Measurements from ENCODE around the gene HECTD2.
"Not testable (repeated sequence)": the region's sequence is repeated elsewhere in the genome, so short reads cannot be mapped to it uniquely, and the experiment has no call there.

Gene HECTD2

GRCh38 chr10:91412354-91413087 lies 2.4 kb downstream of the HECTD2 start:
- DNase-seq (ENCODE audit: low spot score), result no peak

DNA sequence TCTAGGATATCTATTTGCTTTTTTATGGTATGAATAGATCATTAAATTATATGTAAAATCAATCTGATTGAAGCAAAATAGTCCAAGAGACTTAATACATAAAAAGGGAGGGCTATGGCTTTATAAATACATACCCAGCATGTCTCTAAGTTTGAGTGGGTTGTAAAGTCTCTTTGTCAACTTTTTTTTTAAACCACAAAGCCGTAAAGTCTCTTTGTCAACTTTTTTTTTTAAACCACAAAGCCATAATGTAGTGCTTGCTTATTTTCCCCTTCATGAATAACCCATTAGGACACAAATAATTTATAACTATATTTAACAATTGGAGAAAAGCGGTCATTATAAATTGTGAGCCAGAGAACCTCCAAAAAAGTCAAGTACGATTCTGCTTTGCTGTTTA lies 5.7 kb downstream of the HECTD2 start:
- DNase-seq (ENCODE audit: low spot score), result no peak

DNA sequence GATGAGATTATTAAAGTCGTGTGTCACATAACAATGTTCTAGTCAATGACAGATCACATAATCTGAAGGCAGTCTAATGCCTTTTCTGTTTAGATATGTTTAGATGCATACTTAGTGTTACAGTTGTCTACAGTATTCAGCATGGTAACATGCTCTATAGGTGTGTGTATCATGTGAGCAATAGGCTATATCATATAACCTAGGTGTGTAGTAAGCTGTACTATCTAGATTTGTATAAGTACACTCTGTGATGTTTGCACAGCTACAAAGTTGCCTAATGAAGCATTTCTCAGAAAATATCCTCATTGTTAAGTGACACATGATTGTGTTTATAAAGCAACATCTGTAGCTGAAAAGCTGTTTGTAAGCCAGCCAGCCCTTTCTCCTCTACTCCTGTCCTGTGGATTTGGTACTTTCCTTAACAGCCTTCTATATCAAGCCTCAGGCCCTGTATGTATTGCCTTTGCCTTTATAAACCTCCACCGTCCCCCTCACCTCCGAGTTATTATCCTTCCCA lies 6.3 kb downstream of the HECTD2 start:
- no peak for DNase-seq (ENCODE audit: low spot score)

DNA sequence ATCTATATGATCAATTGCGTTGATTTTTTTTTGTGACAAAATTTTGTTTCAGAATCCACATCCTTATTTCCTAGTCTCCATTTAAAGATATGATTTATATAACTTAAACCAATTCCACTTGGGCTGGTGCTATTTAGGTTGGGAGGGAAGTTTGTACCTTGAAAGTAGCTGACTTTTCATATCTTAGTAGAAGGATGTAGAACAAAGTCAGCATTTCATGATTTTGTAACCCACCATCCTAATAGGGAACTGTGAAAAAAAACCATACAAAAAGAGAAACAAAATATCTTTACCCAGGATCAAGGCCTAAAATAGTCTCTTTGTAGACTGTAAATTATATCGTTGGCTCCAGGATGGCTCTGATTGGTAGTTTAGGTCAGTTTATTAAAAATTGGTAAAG lies 8.3 kb downstream of the HECTD2 start:
- DNase-seq (ENCODE audit: low spot score), result no peak

GRCh38 chr10:91420868-91421267 lies 10.7 kb downstream of the HECTD2 start:
- DNase-seq (ENCODE audit: low spot score), result no peak

- no peak for DNase-seq (ENCODE audit: low spot score)
Observed at GRCh38 chr10:91422915-91423314, 12.8 kb downstream of the HECTD2 start.

GRCh38 chr10:91424016-91424415 lies 13.9 kb downstream of the HECTD2 start:
- DNase-seq (ENCODE audit: low spot score), result no peak

DNA sequence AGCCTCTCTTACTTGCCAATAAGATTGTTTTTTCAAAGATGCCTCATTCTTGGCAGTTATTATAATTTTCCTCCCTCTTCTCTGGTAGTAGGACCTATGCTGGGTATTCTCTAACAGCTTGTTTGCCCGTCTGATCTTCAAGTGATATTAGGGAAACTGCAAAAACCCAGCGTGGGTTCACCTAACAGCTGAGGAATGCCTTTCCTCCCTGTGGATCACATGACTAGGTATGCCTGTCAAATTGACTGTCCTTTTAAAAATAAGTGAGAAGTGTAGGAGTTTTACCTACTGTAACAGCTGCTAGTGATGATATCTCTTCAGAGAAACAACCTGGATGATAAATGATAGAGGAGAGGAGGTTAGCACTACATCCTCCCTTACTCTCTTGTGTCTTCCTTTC lies 22.0 kb downstream of the HECTD2 start:
- DNase-seq (ENCODE audit: low spot score), result no peak

DNA sequence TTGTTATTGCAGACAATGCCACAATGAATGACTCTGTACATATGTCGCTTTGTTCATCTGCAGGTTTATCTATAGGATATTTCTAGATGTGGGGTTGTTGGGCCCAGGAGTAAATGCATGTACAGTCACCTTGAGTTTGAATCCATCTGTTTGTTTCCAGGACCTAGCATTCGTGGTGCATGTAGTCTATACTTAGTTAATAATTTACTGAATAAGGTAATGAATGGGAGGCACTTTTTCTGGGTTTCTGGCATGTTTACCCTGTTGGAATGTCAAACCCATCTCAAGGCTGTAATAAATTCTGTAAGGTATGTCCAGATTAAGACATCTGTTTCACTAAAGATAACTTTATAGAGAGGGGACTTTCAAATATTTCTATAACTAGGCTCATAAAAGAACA lies 23.5 kb downstream of the HECTD2 start:
- DNase-seq (ENCODE audit: low spot score), result no peak

GRCh38 chr10:91434041-91434440 lies 23.9 kb downstream of the HECTD2 start:
- DNase-seq (ENCODE audit: low spot score), result no peak

GRCh38 chr10:91435241-91435640 lies 25.1 kb downstream of the HECTD2 start:
- DNase-seq (ENCODE audit: low spot score), result no peak

DNA sequence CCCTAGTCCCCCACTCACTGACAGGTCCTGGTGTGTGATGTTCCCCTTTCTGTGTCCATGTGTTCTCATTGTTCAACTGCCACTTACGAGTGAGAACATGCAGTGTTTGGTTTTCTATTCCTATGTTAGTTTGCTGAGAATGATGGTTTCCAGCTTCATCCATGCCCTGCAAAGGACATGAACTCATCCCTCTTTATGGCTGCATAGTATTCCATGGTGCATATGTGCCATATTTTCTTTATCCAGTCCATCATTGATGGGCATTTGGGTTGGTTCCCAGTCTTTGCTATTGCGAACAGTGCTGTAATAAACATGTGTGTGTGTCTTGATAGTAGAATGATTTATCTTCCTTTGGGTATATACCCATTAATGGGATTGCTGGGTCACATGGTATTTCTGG lies 28.1 kb downstream of the HECTD2 start:
- not testable (repeated sequence) for DNase-seq (ENCODE audit: low spot score)

DNA sequence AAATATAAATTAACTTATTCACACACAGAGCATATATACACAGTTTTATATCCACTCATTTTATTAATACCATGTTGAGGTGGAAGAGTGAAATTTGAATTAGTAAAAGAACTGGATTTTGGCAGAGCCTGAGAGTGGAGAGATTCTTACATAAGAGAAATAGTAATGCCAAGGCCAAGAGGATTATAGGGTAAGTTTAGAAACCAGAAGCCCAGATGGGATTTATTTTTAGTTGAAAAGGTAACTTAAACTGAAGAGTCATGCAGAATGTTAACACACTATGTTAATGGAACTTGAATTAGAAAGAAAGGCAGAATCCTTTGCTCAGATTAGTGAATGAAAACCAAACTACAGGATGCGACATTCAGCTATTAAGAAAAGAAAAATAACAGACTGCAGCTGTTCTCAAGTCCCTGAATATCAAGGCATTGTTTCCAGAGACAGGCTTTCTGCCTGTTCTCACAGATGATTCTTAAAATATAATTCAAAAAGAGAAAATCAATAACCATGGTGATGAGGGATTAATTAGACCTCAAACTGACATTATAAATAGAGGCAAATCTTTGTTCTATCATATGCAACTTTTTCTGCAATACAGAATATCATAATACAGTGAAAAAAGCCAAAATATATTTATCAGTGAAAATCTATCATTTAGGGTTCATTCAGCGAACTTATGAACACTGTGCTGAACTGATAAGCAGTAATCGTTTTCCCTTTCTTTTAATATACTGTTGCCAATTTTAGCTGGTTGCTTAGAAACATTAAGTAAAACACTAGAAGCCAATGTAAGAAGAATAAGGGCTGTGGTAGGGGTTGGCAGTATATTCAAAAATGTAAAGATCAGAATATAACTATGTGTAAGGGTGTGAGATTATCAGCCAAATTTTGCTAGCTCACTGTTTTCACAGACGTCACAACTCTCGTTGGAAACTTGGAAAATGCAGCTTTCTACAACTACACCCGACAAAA lies 34.4 kb downstream of the HECTD2 start:
- DNase-seq (ENCODE audit: low spot score), result no peak

- DNase-seq (ENCODE audit: low spot score), result no peak
Observed at GRCh38 chr10:91452063-91452462, 41.9 kb downstream of the HECTD2 start.

GRCh38 chr10:91453535-91453934 lies 43.4 kb downstream of the HECTD2 start:
- DNase-seq (ENCODE audit: low spot score), result no peak

GRCh38 chr10:91455135-91455534 lies 45.0 kb downstream of the HECTD2 start:
- not testable (repeated sequence) for DNase-seq (ENCODE audit: low spot score)

DNA sequence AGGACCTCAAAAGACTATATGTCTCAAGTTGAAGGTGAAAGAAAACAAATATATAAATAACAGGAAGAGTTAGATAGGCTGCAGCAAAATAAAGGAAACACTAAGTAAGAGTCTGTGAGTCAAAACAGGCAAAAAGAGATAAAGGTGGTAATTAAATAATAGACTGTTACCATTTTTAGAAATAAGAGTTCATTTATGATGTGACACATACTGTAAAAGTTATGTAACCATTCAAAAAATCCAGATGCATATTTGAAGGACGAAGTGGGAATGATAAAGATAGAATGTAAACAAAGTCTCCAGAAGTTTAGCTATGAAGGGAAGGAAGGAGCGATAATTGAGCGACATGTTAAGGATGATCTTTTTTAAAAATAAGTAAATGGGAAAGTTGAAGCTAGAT lies 50.5 kb downstream of the HECTD2 start:
- no peak for DNase-seq (ENCODE audit: low spot score)

DNA sequence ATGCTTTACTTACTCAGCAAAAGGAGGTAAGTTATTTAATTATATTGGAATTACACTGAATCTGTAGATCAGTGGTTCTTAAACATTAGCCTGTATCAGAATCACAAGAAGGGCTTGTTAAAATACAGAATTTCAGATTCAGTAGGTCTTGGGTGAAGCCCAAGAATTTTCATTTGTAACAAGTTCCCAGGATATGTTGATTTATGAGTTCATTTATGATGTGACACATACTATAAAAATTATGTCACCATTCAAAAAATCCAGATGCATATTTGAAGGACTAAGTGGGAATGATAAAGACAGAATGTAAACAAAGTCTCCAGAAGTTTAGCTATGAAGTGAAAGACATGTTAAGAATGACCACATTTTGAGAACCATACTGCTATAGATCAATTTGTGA lies 52.3 kb downstream of the HECTD2 start:
- no peak for DNase-seq (ENCODE audit: low spot score)

GRCh38 chr10:91464500-91464899 lies 54.4 kb downstream of the HECTD2 start:
- no peak for DNase-seq (ENCODE audit: low spot score)

GRCh38 chr10:91465261-91465660 lies 55.1 kb downstream of the HECTD2 start:
- DNase-seq (ENCODE audit: low spot score), result no peak

DNA sequence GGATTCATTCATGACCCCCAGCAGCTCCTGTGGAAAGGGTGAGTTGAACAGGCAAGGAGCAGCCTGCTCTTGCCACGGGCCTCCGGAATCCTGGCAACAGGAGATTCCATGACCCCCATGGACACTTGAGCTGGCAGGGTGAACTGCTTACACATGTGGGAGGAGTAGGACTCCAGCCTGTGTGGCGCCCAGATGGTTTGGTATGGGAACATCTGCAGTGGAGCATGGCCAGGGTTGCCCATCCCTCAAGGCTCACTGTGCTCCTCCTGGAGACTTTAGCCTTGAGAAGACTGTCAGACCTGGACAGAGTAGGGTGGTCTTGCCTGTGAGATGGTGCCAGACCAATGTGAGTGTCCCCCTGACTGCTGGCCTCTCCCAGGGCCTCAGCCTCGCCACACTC lies 57.0 kb downstream of the HECTD2 start:
- DNase-seq (ENCODE audit: low spot score), result no peak

DNA sequence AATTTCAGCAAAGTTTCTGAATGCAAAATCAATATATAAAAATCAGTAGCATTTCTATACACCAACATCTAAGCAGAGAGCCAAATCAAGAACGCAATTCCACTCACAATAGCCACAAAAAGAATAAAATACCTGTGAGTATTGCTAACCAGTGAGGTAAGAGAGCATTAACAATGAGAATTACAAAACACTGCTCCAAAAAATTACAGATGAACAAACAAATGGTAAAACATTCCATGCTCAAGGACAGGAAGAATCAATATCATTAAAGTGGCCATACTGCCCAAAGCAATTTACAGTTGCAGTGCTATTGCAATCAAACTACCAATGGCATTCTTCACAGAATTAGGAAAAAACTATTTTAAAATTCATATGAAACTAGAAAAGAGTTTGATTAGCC lies 61.5 kb downstream of the HECTD2 start:
- no peak for DNase-seq (ENCODE audit: low spot score)

GRCh38 chr10:91472911-91473310 lies 62.8 kb downstream of the HECTD2 start:
- DNase-seq (ENCODE audit: low spot score), result no peak

Data from CD4-positive, alpha-beta T cell treated with Interleukin-2 at 100 ng/mL for 4 hours (primary cell).